GM18526 (cell line): ENCODE results near the gene PSD2.

Experiments used
- POLR2A ChIP-seq: IDR thresholded peaks from 3 replicates; pipeline ENCODE4 v1.6.1; 2011; ENCODE audit not compliant: insufficient read length; ENCODE audit errors: extremely low read depth

PSD2 gene

DNA sequence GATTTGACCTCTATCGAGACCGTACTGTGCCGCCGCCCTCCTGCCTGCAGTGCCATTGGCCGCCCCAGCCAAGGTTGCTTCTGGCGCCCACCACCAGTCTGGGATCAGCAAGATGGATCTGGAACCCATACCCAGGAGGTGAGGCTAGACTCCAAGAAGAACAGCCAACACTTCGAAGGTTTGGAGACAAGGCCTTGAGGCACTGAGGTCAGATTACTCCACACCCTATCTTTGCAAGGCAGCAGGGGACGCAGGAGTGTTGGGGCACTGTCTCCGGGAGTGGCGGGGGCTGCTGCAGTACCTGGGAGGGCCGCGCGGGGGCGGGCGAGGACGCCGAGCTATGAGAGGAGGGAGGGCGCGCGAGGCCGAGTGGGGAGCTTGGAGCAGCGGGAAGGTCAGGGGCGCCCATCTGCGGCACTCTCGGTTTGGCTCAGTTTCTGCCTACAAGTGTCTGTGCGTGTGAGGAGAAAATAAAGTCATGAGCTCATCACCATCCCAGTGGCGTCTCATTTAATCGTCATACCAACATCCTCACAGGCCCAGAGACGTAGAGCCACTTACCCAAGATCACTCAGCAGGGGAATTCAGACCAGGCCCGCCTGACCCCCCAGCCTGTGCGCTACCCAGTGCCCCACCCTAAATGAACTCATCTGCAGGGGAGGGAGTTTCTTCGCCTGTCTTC lies 20.5 kb upstream of the PSD2 start:
- TF ChIP-seq POLR2A: no peak

GRCh38 chr5:139775872-139776271 lies 19.7 kb upstream of the PSD2 start:
- no peak for TF ChIP-seq POLR2A

DNA sequence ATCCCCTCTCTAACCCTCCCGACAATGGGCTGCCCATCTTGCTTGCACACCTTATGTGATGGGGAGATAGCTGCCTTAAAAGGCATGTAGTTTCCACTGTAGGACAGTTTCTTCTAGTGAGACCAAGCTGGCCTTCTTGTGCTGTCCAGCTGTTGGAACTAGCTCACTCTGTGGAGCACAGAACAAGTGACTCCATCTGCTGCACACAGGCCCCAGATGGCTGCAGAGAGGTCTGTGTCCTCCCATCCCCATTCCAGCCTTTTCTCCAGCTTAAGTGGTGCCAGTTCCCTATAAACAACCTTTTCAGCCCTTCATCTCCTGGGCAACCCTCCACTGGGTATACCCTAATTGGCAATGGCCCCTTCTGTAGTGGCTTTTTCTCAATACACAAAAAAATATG lies 18.7 kb upstream of the PSD2 start:
- TF ChIP-seq POLR2A: no peak

- no peak for TF ChIP-seq POLR2A
Measured at GRCh38 chr5:139783436-139783965, 12.1 kb upstream of the PSD2 start.

DNA sequence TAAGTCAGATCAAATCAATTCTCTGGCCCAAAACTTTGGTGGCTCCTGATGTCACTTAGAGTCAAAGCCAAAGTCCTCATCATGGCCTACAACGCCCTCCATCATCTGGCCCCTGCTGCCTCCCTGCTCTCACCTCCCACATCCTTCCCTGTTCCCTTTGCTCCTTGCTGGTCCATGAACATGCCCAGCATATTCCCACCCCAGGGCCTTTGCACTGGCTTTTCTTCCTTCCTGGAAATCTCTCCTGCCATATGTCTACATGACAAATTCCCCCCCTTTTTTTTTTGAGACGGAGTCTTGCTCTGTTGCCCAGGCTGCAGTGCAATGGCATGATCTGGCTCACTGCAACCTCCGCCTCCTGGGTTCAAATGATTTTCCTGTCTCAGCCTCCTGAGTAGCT lies 11.1 kb upstream of the PSD2 start:
- TF ChIP-seq POLR2A: no peak

GRCh38 chr5:139787257-139787567 lies 8.4 kb upstream of the PSD2 start:
- no peak for TF ChIP-seq POLR2A

DNA sequence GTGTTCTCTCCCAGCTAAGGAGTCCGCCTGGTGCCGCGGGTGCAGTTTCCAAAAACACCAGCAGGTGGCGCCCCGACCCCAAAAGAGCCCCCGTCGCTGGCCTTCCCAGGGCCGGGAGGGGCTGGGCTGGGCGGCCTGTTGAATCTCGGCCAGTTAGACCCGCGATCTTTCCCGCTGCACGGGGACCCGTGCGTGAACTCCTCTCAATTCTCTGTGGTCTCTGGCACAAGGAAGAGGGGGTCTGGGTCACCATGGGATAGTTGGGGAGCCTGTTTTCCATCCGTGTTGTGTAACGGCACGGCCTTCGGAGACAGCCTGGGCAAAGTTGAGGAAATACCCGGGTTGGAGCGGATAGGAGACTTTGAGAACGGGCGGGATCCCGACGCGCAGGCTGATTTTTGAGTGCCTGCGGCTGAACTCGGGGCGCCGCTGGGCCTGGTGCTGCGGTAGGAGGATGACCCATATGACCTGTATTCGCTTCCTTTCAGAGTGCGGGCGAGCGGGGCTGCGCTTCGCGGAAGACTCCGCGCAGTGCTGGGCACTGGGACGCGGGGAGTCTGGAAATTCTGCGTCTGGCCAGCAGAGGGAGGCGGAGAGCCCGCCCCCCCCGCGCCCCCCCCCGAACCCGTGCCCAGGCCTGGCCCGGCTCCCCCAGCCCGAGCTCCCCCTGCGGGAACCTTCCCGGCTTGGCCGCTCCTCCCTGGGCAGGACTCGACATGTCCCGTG lies 7.9 kb upstream of the PSD2 start:
- TF ChIP-seq POLR2A: no peak

- TF ChIP-seq POLR2A: no peak
Measured at GRCh38 chr5:139788294-139788910, 7.2 kb upstream of the PSD2 start.

GRCh38 chr5:139789116-139789844 lies 6.3 kb upstream of the PSD2 start:
- no peak for TF ChIP-seq POLR2A

DNA sequence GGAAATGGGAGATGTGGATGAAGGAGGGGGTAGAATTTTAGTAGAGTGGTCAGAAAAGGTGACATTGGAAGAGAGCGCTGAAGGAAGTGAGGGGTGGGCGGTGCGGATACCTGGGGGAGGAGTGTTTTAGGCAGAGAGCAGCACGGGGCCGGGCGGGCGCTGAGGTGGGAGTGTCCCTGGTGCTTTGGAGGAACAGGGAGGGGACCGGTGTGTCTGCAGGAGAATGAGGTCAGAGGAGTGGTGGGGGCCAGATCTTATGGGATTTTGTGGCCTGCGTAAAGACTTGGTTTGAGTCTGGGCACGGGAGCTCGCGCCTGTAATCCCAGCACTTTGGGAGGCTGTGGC lies 5.8 kb upstream of the PSD2 start:
- TF ChIP-seq POLR2A: no peak

DNA sequence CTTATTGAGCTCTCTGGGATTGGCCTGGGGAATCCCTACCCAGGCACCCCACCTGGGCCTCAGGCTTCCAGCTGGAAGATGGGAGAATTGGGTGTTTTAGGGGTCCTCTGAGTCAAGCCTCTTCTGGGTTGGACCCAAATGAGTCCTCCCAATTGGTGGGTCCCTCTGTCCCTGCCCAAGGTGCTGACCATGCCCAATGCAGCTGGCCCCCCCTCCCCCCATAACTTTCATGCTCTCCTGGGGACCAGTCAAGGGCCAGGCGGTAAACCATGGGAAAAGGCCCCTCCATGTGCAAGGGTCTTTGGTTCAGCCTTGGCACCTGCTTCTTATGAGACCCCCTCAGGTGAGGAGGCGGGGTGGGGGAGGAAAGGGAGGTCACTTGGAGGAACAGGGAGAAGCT lies 3.4 kb upstream of the PSD2 start:
- no peak for TF ChIP-seq POLR2A

- TF ChIP-seq POLR2A: no peak
Measured at GRCh38 chr5:139794067-139794846, 1.4 kb upstream of the PSD2 start.

- TF ChIP-seq POLR2A: no peak
Measured at GRCh38 chr5:139796061-139796806, 626 bp downstream of the PSD2 start.

DNA sequence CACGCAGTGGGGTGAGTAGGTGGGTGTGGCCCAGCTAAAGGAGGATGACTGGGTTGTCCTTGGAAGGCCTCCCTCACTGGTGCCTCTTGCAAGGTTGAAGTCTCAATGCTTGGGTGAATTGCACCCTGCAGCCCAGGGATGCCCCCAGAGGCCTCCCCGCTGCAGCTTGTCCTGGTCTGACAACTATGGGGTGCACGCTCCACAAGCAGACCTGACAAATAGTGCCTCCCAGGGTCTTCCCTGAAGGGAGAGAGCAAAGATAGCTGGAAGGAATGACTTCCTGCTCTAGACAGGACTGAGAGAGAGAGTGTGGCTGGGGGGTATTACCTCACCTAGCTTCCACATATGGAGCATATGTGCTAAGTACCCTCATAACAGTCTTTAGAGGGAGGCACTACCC lies 1.7 kb downstream of the PSD2 start:
- no peak for TF ChIP-seq POLR2A

DNA sequence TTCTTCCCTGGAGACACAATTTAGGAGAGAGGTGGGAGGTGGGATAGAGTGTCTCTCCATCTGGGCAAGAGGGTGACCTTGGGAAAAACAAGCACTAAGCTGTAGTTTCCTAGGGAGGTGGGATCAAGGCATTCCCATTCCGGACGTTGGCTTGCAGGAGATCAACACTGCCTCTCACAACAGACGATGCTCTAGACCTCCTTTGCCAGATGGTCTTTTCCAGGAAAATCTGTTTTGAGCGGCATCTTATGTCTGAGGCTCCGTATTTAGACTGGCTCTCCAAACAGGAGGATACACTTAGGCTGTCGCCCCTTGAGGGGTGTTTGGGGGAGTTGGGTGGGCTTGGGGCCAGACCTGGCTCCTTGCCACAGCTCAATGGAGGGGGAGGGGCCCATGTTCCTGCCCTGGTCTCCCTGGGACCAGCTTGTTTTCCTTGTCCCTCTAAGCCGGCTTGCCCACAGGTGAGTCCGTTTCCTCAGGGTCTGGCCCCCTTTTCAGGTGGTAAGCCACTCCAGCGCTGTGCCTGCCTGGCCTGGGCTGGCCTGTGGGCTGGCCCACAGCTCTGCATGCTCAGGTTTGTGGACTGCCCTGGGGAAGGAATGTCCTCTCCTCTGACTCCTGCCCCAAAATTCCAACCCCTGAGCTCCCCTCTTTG lies 2.4 kb downstream of the PSD2 start:
- no peak for TF ChIP-seq POLR2A
